GM12892 (cell line): ENCODE measurements around the gene LRRC75A.

Source experiments
- POLR2A ChIP-seq: IDR thresholded peaks from 2 replicates; pipeline ENCODE4 v1.6.1; 2011; ENCODE audit warnings: low read depth, low read length, control low read depth
- TAF1 ChIP-seq: IDR thresholded peaks from 2 replicates; pipeline ENCODE4 v1.6.1; 2011; ENCODE audit warnings: low read depth, mild to moderate bottlenecking, control low read depth, low read length, borderline replicate concordance

GRCh38 chr17:16480995-16481394 is 11.0 kb downstream of the LRRC75A start:
- TF ChIP-seq TAF1 (no peak), POLR2A (no peak)
